ENCODE data around the gene ATG16L2.
"Not testable (repeated sequence)": the region's sequence is repeated elsewhere in the genome, so short reads cannot be mapped to it uniquely, and the experiment has no call there.

ATG16L2 gene

DNA sequence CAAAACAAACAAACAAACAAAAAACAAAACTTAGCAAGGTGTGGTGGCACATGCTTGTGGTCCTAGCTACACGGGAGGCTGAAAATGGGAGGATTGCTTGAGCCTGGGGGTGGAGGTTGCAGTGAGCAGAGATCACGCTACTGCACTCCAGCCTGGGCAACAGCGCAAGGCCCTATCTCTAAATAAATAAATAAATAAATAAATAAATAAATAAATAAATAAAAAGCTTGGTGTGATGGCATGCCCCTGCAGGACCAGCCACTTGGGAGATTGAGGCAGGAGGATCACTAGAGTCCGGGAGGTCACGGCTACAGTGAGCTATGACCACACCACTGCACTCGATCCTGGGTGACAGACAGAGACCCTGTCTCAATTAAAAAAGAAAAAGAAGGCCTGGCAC lies 11.4 kb upstream of the ATG16L2 start:
- no peak for ATAC-seq (ENCODE audit: low read depth)
- H3K9me3 Mint-ChIP-seq, result no peaks in the 10 kb centered on the region
- H3K27ac Mint-ChIP-seq, result no peak overlapping the region
- DNase-seq (ENCODE audit: low spot score in 2 of 2), result no peak
- peaks cover 9% of the 10 kb centered on the region for H3K4me1 Mint-ChIP-seq
- no peaks in the 10 kb centered on the region for H3K27me3 Mint-ChIP-seq
- H3K36me3 Mint-ChIP-seq, result no peaks in the 10 kb centered on the region
- H3K4me3 Mint-ChIP-seq, result no peak overlapping the region

DNA sequence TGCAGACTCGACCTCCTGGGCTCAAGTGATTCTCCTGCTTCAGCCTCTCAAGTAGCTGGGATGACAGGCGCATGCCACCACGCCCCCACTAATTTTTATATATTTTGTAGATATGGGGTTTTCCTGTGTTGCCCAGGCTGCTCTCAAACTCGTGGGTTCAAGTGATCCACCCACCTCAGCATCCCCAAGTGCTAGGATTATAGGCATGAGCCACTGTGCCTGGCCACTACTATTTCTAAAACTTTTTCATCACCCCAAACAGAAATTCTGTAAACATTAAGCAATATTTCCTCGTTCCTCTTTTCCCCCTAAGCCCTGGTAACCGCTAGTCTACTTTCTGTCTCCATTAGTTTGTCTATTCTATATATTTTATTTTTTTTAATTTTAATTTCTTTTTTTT lies 9.0 kb upstream of the ATG16L2 start:
- no peak overlapping the region for H3K27ac Mint-ChIP-seq
- DNase-seq (ENCODE audit: low spot score in 2 of 2) (no peak), ATAC-seq (ENCODE audit: low read depth) (no peak)
- peaks cover 11% of the 10 kb centered on the region for H3K4me1 Mint-ChIP-seq
- H3K4me3 Mint-ChIP-seq, result no peak overlapping the region
- H3K9me3 Mint-ChIP-seq, result no peaks in the 10 kb centered on the region
- H3K36me3 Mint-ChIP-seq, result no peaks in the 10 kb centered on the region
- H3K27me3 Mint-ChIP-seq, result no peaks in the 10 kb centered on the region

DNA sequence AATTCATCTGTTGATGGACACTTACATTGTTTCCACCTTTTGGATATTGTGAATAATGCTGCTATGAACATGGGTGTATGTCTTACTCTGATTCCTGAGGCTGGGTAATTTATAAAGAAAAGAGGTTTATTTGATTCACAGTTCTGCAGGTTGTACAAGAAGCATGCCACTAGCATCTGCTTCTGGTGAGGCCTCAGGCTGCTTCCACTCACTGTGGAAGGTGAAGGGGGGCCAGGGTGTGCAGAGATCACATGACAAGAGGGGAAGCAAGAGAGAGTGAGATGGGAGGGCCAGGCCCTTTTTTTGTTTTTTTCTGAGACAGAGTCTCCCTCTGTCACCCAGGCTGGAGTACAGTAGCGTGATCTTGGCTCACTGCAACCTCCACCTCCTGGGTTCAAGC lies 7.8 kb upstream of the ATG16L2 start:
- not testable (repeated sequence) for H3K9me3 Mint-ChIP-seq; H3K36me3 Mint-ChIP-seq; DNase-seq (ENCODE audit: low spot score in 2 of 2); ATAC-seq (ENCODE audit: low read depth); H3K4me3 Mint-ChIP-seq; H3K27me3 Mint-ChIP-seq; H3K27ac Mint-ChIP-seq
- H3K4me1 Mint-ChIP-seq, result peaks cover 13% of the 10 kb centered on the region

DNA sequence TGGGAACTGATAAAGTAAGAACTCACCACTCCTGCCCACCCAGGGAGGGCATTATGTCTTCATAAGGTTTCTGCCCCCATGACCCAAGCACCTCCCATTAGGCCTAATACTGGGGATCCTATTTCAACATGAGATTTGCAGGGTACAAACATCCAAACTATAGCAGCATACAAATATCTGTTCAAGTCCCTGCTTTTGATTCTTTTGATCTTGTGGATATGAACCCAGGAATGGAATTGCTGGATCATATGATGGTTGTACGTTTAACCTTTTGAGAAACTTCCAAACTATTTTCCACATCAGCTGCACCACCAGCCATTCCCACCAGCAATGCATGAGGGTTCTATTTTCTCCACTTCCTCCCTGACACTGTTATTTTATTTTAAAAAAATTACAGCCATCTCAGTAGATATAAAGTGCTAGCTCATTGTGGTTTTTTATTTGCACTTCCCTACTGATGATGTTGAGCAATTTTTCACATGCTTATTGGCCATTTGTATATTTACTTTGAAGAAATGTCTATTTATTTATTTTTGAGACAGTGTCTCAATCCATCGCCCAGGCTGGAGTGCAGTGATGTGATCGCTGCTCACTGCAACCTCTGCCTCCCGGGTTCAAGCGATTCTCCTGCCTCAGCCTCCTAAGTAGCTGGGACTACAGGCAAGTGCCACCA lies 7.1 kb upstream of the ATG16L2 start:
- Mint-ChIP-seq H3K36me3 (no peaks in the 10 kb centered on the region), H3K27ac (no peak overlapping the region), H3K4me1 (peaks cover 16% of the 10 kb centered on the region), H3K27me3 (no peaks in the 10 kb centered on the region), H3K4me3 (no peak overlapping the region), H3K9me3 (no peaks in the 10 kb centered on the region)
- peak; percentile 65 for ATAC-seq (ENCODE audit: low read depth)
- DNase-seq (ENCODE audit: low spot score in 2 of 2), result no peak

DNA sequence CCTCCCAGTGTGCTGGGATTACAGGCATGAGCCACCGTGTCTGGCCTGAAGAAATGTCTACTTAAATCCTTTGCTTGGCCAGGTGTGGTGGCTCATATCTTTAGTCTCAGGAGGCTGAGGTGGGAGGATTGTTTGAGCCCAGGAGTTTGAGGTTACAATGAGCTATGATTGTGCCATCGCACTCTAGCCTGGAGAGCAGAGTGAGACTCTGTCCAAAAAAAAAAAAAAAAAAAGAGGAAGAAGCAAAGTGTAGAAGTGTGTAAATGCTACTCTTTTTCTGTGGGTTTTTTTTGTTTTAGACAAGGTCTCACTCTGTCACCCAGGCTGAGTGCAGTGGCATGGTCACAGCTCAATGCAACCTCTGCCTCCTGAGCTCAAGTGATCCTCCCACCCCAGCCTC lies 6.4 kb upstream of the ATG16L2 start:
- no peak overlapping the region for H3K27ac Mint-ChIP-seq
- ATAC-seq (ENCODE audit: low read depth), result peak; percentile 86

DNA sequence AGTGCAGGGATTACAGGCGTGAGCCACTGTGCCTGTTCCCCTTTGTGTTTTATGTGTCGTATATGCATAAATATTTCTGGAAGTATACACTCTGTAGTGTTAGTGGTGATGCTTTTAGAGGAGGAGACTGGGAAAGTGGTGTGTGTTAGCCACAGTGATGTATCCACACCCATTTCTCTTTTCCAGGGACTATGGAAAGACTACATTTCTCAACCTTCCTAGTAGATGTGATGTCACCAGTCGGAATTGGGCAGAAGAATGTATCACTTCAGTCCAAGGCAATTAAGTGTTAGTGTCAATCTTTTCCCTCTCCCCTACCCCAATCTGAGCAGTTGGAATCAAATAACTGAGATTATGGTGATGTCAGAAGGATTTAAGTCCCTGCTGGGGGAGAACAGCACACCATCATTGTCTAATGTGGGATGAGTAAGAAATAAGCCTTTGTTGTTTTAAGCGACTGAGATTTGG lies 5.8 kb upstream of the ATG16L2 start:
- Mint-ChIP-seq H3K4me3 (no peak overlapping the region), H3K4me1 (peaks cover 26% of the 10 kb centered on the region), H3K36me3 (no peaks in the 10 kb centered on the region), H3K9me3 (no peaks in the 10 kb centered on the region), H3K27me3 (no peaks in the 10 kb centered on the region), H3K27ac (no peak overlapping the region)
- DNase-seq (ENCODE audit: low spot score in 2 of 2), result no peak
- no peak for ATAC-seq (ENCODE audit: low read depth)

More for the DNA sequence above, 6.4 kb upstream of the ATG16L2 start:
- Mint-ChIP-seq H3K36me3 (no peaks in the 10 kb centered on the region), H3K27me3 (no peaks in the 10 kb centered on the region), H3K9me3 (no peaks in the 10 kb centered on the region), H3K4me3 (no peak overlapping the region), H3K4me1 (peaks cover 20% of the 10 kb centered on the region)
- no peak for DNase-seq (ENCODE audit: low spot score in 2 of 2)

DNA sequence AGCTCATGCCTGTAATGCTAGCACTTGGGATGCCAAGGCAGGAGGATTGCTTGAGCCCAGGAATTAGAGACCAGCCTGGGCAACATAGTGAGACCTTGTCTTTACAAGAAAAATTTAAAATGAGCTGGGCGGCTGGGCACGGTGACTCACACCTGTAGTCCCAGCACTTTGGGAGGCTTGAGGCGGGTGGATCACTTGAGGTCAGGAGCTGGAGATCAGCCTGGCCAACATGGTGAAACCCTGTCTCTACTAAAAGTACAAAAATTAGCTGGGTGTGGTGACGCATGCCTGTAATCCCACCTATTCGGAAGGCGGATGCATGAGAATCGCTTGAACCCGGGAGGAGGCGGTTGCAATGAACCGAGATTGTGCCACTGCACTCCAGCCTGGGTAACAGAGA lies 2.5 kb upstream of the ATG16L2 start:
- ATAC-seq (ENCODE audit: low read depth); H3K27ac Mint-ChIP-seq; DNase-seq (ENCODE audit: low spot score in 2 of 2); H3K27me3 Mint-ChIP-seq; H3K9me3 Mint-ChIP-seq; H3K4me3 Mint-ChIP-seq; H3K36me3 Mint-ChIP-seq: not testable (repeated sequence)
- peaks cover 33% of the 10 kb centered on the region for H3K4me1 Mint-ChIP-seq

DNA sequence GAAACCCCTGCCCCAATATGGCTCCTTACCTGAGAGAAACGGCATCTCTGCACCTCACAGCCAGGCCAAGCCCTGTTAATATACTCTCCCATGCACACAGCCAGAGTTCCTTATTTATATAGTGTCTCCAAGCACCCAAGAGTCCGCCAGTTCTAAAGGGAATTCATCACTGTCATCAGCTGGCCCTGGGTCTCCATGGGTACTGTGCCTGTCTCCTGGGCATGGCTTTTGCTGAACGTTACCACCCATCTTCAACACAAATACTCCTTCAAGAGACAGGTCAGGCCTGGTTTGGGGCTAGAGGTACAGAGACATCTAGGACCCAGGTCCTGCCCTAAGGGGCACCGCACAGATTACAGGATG lies 1.6 kb upstream of the ATG16L2 start:
- Mint-ChIP-seq H3K27ac (peak overlapping the region; percentile 99), H3K27me3 (no peaks in the 10 kb centered on the region), H3K4me3 (peak overlapping the region; percentile 98), H3K36me3 (peaks cover 7% of the 10 kb centered on the region), H3K9me3 (no peaks in the 10 kb centered on the region), H3K4me1 (peaks cover 36% of the 10 kb centered on the region)
- ATAC-seq (ENCODE audit: low read depth) (no peak), DNase-seq (ENCODE audit: low spot score in 2 of 2) (no peak)

DNA sequence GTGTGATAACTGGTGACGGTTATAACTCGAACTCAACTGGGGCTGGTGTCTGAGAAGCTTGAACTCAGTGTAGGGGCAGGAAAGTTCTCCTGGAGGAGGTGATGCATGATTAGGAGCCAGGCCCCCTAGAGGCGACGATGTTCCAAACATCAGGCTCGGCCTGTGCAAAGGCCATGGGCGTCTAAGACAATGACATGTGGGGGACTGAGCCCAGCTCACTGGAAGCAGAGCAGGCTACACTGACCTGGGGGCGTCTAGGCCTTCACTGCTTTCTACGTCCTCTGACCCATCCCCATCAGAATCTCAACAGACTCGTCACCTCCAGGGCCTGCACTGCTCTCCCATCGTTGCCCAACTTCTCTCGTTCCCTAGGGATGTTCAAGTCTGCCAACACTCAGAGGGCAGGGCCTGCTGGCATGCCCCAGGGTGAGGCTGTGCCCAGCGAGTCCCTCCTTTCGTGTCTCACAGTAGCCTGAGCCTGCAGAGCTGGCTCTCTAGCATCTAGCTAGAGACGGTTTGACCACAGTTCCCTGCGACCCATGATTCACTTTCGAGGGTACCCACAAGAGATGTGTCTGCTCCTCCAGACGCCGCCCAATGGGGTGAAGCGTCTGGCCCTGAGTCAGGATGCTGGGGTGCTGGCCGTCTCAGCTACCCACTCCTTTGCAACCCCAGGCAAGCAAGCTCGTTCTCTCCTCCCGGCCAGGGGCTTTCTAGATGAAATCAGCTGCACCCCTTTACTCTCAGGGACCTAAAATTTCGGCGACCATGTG lies 1.1 kb upstream of the ATG16L2 start:
- ATAC-seq (ENCODE audit: low read depth), result no peak
- Mint-ChIP-seq H3K4me1 (peaks cover 36% of the 10 kb centered on the region), H3K36me3 (peaks cover 10% of the 10 kb centered on the region), H3K4me3 (peak overlapping the region; percentile 98), H3K27me3 (no peaks in the 10 kb centered on the region), H3K27ac (peak overlapping the region; percentile 99), H3K9me3 (no peaks in the 10 kb centered on the region)
- DNase-seq (ENCODE audit: low spot score in 2 of 2), result no peak

DNA sequence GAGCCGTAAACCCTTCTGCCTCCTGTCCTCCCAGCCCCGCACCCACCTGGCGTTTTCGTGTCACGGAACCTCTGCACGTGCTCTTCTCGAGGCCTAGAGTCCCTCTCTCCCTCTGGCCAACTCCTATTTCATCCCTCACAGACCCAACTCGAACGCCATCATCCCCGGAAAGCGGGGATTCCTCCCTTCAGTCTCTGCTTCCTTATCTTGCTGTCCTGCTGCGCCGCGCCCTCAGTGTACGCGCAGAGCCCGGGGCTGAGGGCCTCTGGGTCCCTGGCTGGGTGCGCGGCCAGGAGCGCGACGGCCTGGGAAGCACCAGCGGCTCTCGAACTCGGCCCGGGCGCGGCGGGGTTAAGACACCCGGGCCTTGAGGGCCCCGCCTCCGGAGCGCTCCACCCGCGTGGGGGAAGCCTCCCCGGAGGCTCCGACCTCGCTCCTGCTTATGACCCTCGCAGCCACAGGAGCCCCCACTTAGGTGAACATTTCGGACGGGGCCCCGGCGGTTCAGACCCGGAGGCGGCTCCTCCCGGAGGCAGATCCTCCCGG lies 398 bp upstream of the ATG16L2 start:
- Mint-ChIP-seq H3K9me3 (no peaks in the 10 kb centered on the region), H3K36me3 (peaks cover 16% of the 10 kb centered on the region), H3K4me1 (peaks cover 34% of the 10 kb centered on the region), H3K27ac (peak overlapping the region; percentile 99), H3K27me3 (no peaks in the 10 kb centered on the region), H3K4me3 (peak overlapping the region; percentile 98)
- DNase-seq (ENCODE audit: low spot score in 2 of 2) (peak in 1 of 2 donors; percentile 99), ATAC-seq (ENCODE audit: low read depth) (peak; percentile 61)

DNA sequence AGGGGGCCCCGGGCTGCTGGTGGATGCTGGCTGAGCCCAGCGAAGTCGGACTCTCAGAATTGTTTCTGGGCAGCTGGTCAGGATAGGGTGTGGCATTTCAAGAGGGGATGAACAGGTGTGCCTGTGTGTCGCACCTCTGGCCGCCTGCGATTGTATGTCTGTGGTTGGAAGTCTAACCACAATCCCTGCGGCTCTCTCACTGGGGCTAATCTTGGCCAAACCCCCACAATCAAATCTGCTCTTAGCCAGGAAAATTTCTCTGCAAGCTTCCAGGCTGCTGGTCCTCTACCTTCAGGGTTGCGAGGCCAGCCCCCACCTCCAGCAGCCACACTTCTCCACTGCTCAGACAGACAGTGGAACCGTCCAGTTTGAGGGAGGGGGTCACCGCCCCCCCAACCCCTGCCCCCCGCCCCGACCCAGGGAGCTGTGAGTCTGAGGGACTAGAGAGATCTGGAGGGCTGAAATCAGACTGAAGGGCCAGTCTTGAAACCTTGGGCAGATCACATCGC lies 953 bp downstream of the ATG16L2 start:
- no peaks in the 10 kb centered on the region for H3K27me3 Mint-ChIP-seq
- H3K4me1 Mint-ChIP-seq, result peaks cover 39% of the 10 kb centered on the region
- no peaks in the 10 kb centered on the region for H3K9me3 Mint-ChIP-seq
- ATAC-seq (ENCODE audit: low read depth), result no peak
- peak overlapping the region; percentile 98 for H3K4me3 Mint-ChIP-seq
- peak overlapping the region; percentile 99 for H3K27ac Mint-ChIP-seq
- peaks cover 22% of the 10 kb centered on the region for H3K36me3 Mint-ChIP-seq
- DNase-seq (ENCODE audit: low spot score in 2 of 2), result no peak

DNA sequence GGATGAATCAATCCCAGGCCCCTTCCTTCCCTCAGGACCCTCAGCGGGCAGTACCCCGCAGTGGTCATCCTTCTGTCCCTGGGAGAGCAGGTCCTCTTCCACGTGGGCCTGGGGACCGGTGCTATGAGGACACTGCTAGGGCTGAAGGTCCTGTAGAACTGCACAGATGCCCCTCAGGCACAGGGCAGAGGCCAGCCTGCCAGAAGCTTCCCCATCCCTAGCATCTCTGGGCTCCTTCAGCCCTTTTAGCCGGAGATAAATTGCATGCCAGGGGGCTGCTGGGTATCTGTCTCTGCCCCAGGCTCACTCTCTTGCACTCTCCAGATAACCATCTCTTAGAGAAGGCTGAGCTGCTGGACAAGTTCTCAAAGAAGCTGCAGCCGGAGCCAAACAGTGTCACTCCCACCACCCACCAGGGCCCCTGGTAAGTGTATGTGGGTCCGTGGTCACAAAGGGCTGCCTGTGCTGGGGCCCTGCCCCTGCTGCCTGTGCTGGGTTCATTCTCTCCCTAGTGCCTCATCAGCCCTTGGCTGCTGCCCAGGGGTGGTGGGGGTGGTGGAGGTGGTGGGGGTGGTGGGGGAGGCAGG lies 2.3 kb downstream of the ATG16L2 start:
- no peaks in the 10 kb centered on the region for H3K9me3 Mint-ChIP-seq

DNA sequence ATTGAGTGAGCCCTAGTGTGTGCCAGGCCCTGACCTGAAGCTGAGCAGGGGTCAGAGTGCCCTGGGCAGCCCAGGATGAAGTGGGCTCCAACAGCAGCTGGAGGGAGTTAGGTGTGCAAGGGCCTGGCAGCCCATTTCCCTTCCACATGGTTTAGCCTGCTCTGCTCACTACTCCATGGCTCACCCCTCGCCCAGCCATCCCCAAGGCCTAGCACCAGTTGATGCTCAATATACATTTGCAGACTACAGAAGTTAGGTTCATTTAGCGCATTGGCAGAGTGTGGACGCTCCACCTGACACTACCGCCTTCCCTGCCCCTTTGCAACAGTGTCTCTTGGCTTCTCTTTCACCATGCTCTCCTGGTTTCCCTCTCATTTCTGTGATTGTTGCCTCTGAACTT lies 3.8 kb downstream of the ATG16L2 start:
- Mint-ChIP-seq H3K36me3 (peaks cover 29% of the 10 kb centered on the region), H3K4me1 (peaks cover 40% of the 10 kb centered on the region), H3K27ac (peak overlapping the region; percentile 29), H3K27me3 (no peaks in the 10 kb centered on the region), H3K4me3 (no peak overlapping the region), H3K9me3 (no peaks in the 10 kb centered on the region)
- ATAC-seq (ENCODE audit: low read depth) (no peak), DNase-seq (ENCODE audit: low spot score in 2 of 2) (no peak)

More for the DNA sequence above, 2.3 kb downstream of the ATG16L2 start:
- Mint-ChIP-seq H3K36me3 (peaks cover 29% of the 10 kb centered on the region), H3K4me3 (peak overlapping the region; percentile 98), H3K27me3 (no peaks in the 10 kb centered on the region), H3K4me1 (peaks cover 45% of the 10 kb centered on the region), H3K27ac (no peak overlapping the region)
- no peak for ATAC-seq (ENCODE audit: low read depth)
- DNase-seq (ENCODE audit: low spot score in 2 of 2), result no peak

DNA sequence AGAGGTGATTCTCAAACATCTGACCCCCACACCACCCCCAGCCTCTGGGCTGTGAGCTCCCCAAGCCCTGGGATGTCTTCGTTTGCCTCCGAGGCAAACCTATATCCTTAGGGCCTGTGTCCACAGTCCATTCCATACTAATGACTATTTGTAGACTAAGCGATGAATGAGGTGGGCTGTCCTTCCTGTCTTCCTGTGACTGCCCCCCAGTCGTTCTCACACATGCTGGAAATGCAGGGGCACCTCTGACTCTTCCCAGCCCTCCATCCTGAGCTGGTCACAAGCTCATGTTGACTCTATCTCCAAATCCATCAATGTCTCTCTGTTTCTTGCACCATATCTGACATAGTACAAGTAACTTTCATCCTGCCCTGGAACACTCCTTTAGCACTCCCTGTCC lies 4.8 kb downstream of the ATG16L2 start:
- ATAC-seq (ENCODE audit: low read depth) (no peak), DNase-seq (ENCODE audit: low spot score in 2 of 2) (no peak)
- no peaks in the 10 kb centered on the region for H3K27me3 Mint-ChIP-seq
- H3K9me3 Mint-ChIP-seq, result no peaks in the 10 kb centered on the region
- H3K27ac Mint-ChIP-seq, result peak overlapping the region; percentile 29
- peaks cover 30% of the 10 kb centered on the region for H3K36me3 Mint-ChIP-seq
- peaks cover 38% of the 10 kb centered on the region for H3K4me1 Mint-ChIP-seq
- no peak overlapping the region for H3K4me3 Mint-ChIP-seq

Data from memory B cell (primary cell).